Measurements from ENCODE around the gene ZNF350.

GRCh38 chr19:52034051-52034728, 47.5 kb upstream of the ZNF350 start:
- no peak for TF ChIP-seq CTCF (IDR thresholded peaks at IDR 0.05; ENCODE audit: borderline replicate concordance, extremely low read depth, low read length, poor library complexity, severe bottlenecking)
- TF ChIP-seq EZH2 (IDR thresholded peaks at IDR 0.05; ENCODE audit: borderline replicate concordance, low read depth, low read length, severe bottlenecking) = no peak

Data from DND-41 (cell line).